SK-N-SH (cell line): ENCODE data around the gene ZNF208.

Experiments
- CTCF ChIP-seq: fragments of 200-600 bp; sonication (generic); IDR thresholded peaks from 2 replicates; pipeline ENCODE4 v1.6.1; 2017; ENCODE audit warnings: antibody characterized with exemption, mild to moderate bottlenecking, moderate library complexity
- EP300 ChIP-seq, 2 experiments: IDR thresholded peaks; 2 replicates each; pipeline versions ENCODE4 v1.4.0 to v1.6.1; 2012; ENCODE audit warnings: borderline replicate concordance in 1 of 2, low read depth in 1 of 2, low read length in 1 of 2
- MXI1 ChIP-seq: IDR thresholded peaks from 2 replicates; pipeline ENCODE4 v1.6.1; 2012; ENCODE audit warnings: mild to moderate bottlenecking, low read depth, low read length, improper control_type of control experiment
- NRF1 ChIP-seq: IDR thresholded peaks from 2 replicates; pipeline ENCODE4 v1.6.1; 2012; ENCODE audit warnings: low read depth, mild to moderate bottlenecking, low read length
- POLR2AphosphoS5 ChIP-seq: IDR thresholded peaks from 2 replicates; pipeline ENCODE4 v1.6.1; 2012; ENCODE audit warnings: low read depth, low read length
- RFX5 ChIP-seq: IDR thresholded peaks from 2 replicates; pipeline ENCODE4 v1.6.1; 2012; ENCODE audit warnings: mild to moderate bottlenecking, improper control_type of control experiment, low read length
- SMC3 ChIP-seq: IDR thresholded peaks from 2 replicates; pipeline ENCODE4 v1.6.1; 2012; ENCODE audit warnings: low read depth, low read length, improper control_type of control experiment

- no peak for TF ChIP-seq POLR2AphosphoS5
- TF ChIP-seq SMC3 = no peak
- no peak for TF ChIP-seq RFX5
- TF ChIP-seq EP300 (IDR thresholded peaks at IDR 0.05; ENCODE audit: borderline replicate concordance in 1 of 2, low read depth in 1 of 2, low read length in 1 of 2) = no peak
- no peak for TF ChIP-seq NRF1
- no peak for TF ChIP-seq CTCF
- no peak for TF ChIP-seq MXI1
These were observed 63.0 kb downstream of the ZNF208 start for GRCh38 chr19:21947775-21948174.
